CD8-positive, alpha-beta memory T cell (primary cell): ENCODE results near the gene KRT35. TPM values are rescaled to one million over a fixed set of nuclear protein-coding genes. Genes with fewer than 3 reads are reported as not detected.
"Not testable (repeated sequence)": the region's sequence is repeated elsewhere in the genome, so short reads cannot be mapped to it uniquely, and the experiment has no call there.

Experiments used
- CTCF ChIA-PET: fragments of 350-600 bp; sonication (Branson Sonifier 250); formaldehyde crosslinking; loops from one replicate; lab custom pipeline; 2021; ENCODE audit warnings: antibody characterized with exemption; lab: Charles Lee
- POLR2A ChIA-PET: fragments of 350-600 bp; sonication (Branson Sonifier 250); formaldehyde crosslinking; loops from one replicate; lab custom pipeline; 2021; ENCODE audit warnings: antibody characterized with exemption; lab: Charles Lee
- DNase-seq, 5 donors: peaks; one replicate each; pipeline versions ENCODE4 v3.0.0 to v3.0.0-alpha.2; 2020 to 2022; ENCODE audit warnings: mixed read lengths in 1 of 5
- H3K27ac ChIP-seq: one replicate; pipeline ENCODE4 v1.7.0; 2013; ENCODE audit warnings: low read depth, mild to moderate bottlenecking, low read length, moderate library complexity
- H3K27me3 ChIP-seq: 2 replicates; pipeline ENCODE4 v1.7.0; 2013; ENCODE audit warnings: low read length, mild to moderate bottlenecking; ENCODE audit not compliant: insufficient read depth, poor library complexity, severe bottlenecking
- H3K36me3 ChIP-seq: 2 replicates; pipeline ENCODE4 v1.7.0; 2013; ENCODE audit warnings: mild to moderate bottlenecking, low read length, moderate library complexity; ENCODE audit not compliant: insufficient read depth
- H3K4me1 ChIP-seq: 2 replicates; pipeline ENCODE4 v1.7.0; 2013; ENCODE audit warnings: mild to moderate bottlenecking, low read length, moderate library complexity; ENCODE audit not compliant: insufficient read depth
- H3K4me3 ChIP-seq: 2 replicates; pipeline ENCODE4 v1.7.0; 2013; ENCODE audit warnings: mild to moderate bottlenecking, low read length
- H3K9me3 ChIP-seq: 2 replicates; pipeline ENCODE4 v1.7.0; 2013; ENCODE audit warnings: mild to moderate bottlenecking, low read length
- H3K27ac Mint-ChIP-seq, 8 donors: one replicate each; pipeline ENCODE4 v1.8.0; 2020 to 2021; ENCODE audit warnings: mixed read lengths in 8 of 8, mild to moderate bottlenecking in 6 of 8, inconsistent platforms in 3 of 8, moderate library complexity in 3 of 8
- H3K27me3 Mint-ChIP-seq, 2 donors: one replicate each; pipeline ENCODE4 v1.8.0; 2020 to 2021; ENCODE audit warnings: mixed read lengths in 2 of 2, mild to moderate bottlenecking in 1 of 2, moderate library complexity in 1 of 2
- H3K36me3 Mint-ChIP-seq, 3 donors: one replicate each; pipeline ENCODE4 v1.8.0; 2020 to 2021; ENCODE audit warnings: mixed read lengths in 3 of 3, inconsistent platforms in 1 of 3, mild to moderate bottlenecking in 1 of 3
- H3K4me1 Mint-ChIP-seq, 3 donors: one replicate each; pipeline ENCODE4 v1.8.0; 2020 to 2021; ENCODE audit warnings: mixed read lengths in 3 of 3, inconsistent platforms in 1 of 3, mild to moderate bottlenecking in 1 of 3
- H3K4me3 Mint-ChIP-seq, 7 donors: one replicate each; pipeline ENCODE4 v1.8.0; 2020 to 2021; ENCODE audit warnings: mixed read lengths in 7 of 7, mild to moderate bottlenecking in 6 of 7, moderate library complexity in 4 of 7, inconsistent platforms in 2 of 7
- H3K9me3 Mint-ChIP-seq, 5 donors: one replicate each; pipeline ENCODE4 v1.8.0; 2020 to 2022; ENCODE audit warnings: mixed read lengths in 5 of 5, mild to moderate bottlenecking in 3 of 5, moderate library complexity in 2 of 5, inconsistent platforms in 1 of 5
- polyA plus RNA-seq: library from polyadenylated mRNA; unstranded; fragments of 300-500 nt; fragmentation: Illumina TruSeq; gene quantifications from one replicate; pipeline ENCODE4 v1.2.3, GENCODE V29; 2021
- total RNA-seq, 2 experiments: library from RNA; stranded (reverse); gene quantifications; one replicate each; pipeline ENCODE4 v1.2.3, GENCODE V29; 2021

KRT35 gene
- total and polyA plus RNA-seq, 3 experiments from 2014 or later = not detected

DNA sequence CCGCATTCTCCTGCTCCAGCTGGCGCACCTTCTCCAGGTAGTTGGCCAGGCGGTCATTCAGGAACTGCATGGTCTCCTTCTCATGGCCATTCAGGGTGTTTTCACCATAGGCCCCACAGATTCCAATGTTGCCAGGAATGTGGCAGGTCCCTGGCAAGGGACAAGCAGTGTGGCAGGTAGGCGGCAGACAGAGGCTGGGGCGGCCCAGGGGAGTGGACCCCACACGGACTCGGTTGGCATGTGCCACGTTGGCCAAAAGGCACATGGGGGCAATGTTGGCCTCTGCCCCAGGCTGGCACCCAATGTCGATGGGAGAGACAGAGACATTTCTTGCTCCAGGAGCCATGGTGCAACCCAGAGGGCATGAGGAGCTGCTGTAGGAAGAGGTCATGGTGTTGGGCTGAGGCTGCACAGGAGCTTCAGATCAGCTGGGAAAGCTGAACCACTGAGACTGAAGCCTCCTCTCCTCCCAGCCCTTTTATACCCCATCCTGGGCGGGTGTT is 40.4 kb downstream of the KRT35 start, which contains the start of gene KRT38:
TSS of gene KRT38 (minus strand) at position 453 of the 503 bp plus-strand sequence. CDS start at position 391, 62 bp downstream.
- Histone ChIP-seq H3K36me3 (no peaks in the 10 kb centered on the region), H3K27ac (no peak within 1 kb of the TSS), H3K9me3 (no peaks in the 10 kb centered on the region), H3K4me1 (no peaks in the 10 kb centered on the region), H3K4me3 (no peak within 1 kb of the TSS), H3K27me3 (no peaks in the 10 kb centered on the region)
- Mint-ChIP-seq H3K27ac (peak within 1 kb of the TSS in 1 of 8 donors; percentile 75), H3K36me3 (no peaks in the 10 kb centered on the region), H3K27me3 (peaks cover 10 to 47% of the 10 kb centered on the region in 2 donors), H3K9me3 (no peaks in the 10 kb centered on the region), H3K4me3 (no peak within 1 kb of the TSS), H3K4me1 (no peaks in the 10 kb centered on the region)
- CTCF ChIA-PET = no interaction called here
- DNase-seq = no peak
- POLR2A ChIA-PET = no interaction called here

GRCh38 chr17:41439375-41439774 is 41.6 kb downstream of the KRT35 start:
- Mint-ChIP-seq H3K36me3 (no peaks in the 10 kb centered on the region), H3K4me1 (peaks cover 0 to 3% (median 0%) of the 10 kb centered on the region in 3 donors), H3K9me3 (no peaks in the 10 kb centered on the region), H3K4me3 (no peak overlapping the region), H3K27me3 (peaks cover 10 to 40% of the 10 kb centered on the region in 2 donors), H3K27ac (no peak overlapping the region)
- H3K4me3 ChIP-seq = no peak overlapping the region
- no peaks in the 10 kb centered on the region for H3K27me3 ChIP-seq
- H3K36me3 ChIP-seq = no peaks in the 10 kb centered on the region
- ChIA-PET POLR2A (no interaction called here), CTCF (no interaction called here)
- H3K9me3 ChIP-seq = no peaks in the 10 kb centered on the region
- no peak for DNase-seq
- no peak overlapping the region for H3K27ac ChIP-seq
- H3K4me1 ChIP-seq = no peaks in the 10 kb centered on the region

- H3K4me3 ChIP-seq = no peak overlapping the region
Measured at GRCh38 chr17:41437769-41438168, 43.2 kb downstream of the KRT35 start.

GRCh38 chr17:41437254-41437653 is 43.7 kb downstream of the KRT35 start:
- H3K27me3 Mint-ChIP-seq = peaks cover 11 to 30% of the 10 kb centered on the region in 2 donors
- H3K4me3 Mint-ChIP-seq = no peak overlapping the region
- no peaks in the 10 kb centered on the region for H3K27me3 ChIP-seq
- H3K36me3 Mint-ChIP-seq = no peaks in the 10 kb centered on the region
- ChIA-PET CTCF (no interaction called here), POLR2A (no interaction called here)
- H3K36me3 ChIP-seq = no peaks in the 10 kb centered on the region
- H3K27ac ChIP-seq = no peak overlapping the region
- H3K4me1 ChIP-seq = no peaks in the 10 kb centered on the region
- H3K9me3 ChIP-seq = no peaks in the 10 kb centered on the region
- no peaks in the 10 kb centered on the region for H3K9me3 Mint-ChIP-seq
- no peak overlapping the region for H3K4me3 ChIP-seq
- no peak for DNase-seq
- H3K4me1 Mint-ChIP-seq = peaks cover 0 to 3% (median 0%) of the 10 kb centered on the region in 3 donors
- no peak overlapping the region for H3K27ac Mint-ChIP-seq

More at GRCh38 chr17:41437769-41438168, 43.2 kb downstream of the KRT35 start:
- POLR2A ChIA-PET = no interaction called here
- H3K27me3 Mint-ChIP-seq = peaks cover 9 to 31% of the 10 kb centered on the region in 2 donors
- no peaks in the 10 kb centered on the region for H3K27me3 ChIP-seq
- CTCF ChIA-PET = no interaction called here
- peaks cover 0 to 3% (median 0%) of the 10 kb centered on the region in 3 donors for H3K4me1 Mint-ChIP-seq
- no peaks in the 10 kb centered on the region for H3K9me3 Mint-ChIP-seq
- H3K4me3 Mint-ChIP-seq = no peak overlapping the region
- H3K27ac Mint-ChIP-seq = no peak overlapping the region
- H3K36me3 Mint-ChIP-seq = no peaks in the 10 kb centered on the region
- H3K27ac ChIP-seq = no peak overlapping the region
- H3K4me1 ChIP-seq = no peaks in the 10 kb centered on the region
- no peaks in the 10 kb centered on the region for H3K9me3 ChIP-seq
- no peak for DNase-seq
- H3K36me3 ChIP-seq = no peaks in the 10 kb centered on the region

DNA sequence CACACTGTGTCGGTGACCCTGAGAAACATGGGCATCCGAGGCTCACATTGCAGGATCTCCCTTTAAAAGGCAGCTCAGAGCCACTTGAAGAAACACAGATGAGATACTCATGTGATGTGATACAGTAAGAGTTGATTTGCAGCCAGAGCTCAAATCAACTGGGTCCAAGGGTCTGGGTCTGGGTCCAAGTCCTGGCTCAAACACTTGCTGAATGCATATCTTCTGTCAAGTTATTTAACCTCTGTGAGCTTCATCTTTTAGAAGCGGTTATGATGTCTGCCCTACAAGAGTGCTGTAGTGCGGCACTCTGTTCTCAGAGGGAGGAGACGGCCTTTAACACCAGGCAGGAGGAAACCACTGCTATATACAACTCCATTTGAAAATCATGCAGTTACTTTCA is 46.5 kb downstream of the KRT35 start:
- H3K4me3 Mint-ChIP-seq = no peak overlapping the region
- DNase-seq = no peak
- Histone ChIP-seq H3K9me3 (no peaks in the 10 kb centered on the region), H3K4me3 (no peak overlapping the region), H3K36me3 (no peaks in the 10 kb centered on the region), H3K27ac (no peak overlapping the region), H3K27me3 (no peaks in the 10 kb centered on the region), H3K4me1 (no peaks in the 10 kb centered on the region)
- no peaks in the 10 kb centered on the region for H3K9me3 Mint-ChIP-seq
- ChIA-PET POLR2A (no interaction called here), CTCF (no interaction called here)
- H3K27me3 Mint-ChIP-seq = peaks cover 6 to 22% of the 10 kb centered on the region in 2 donors
- peaks cover 0 to 3% (median 0%) of the 10 kb centered on the region in 3 donors for H3K4me1 Mint-ChIP-seq
- H3K36me3 Mint-ChIP-seq = no peaks in the 10 kb centered on the region
- H3K27ac Mint-ChIP-seq = peak overlapping the region in 2 of 8 donors; percentile 42 to 48

GRCh38 chr17:41434005-41434404 is 46.9 kb downstream of the KRT35 start:
- H3K36me3 ChIP-seq = no peaks in the 10 kb centered on the region
- H3K9me3 ChIP-seq = no peaks in the 10 kb centered on the region
- H3K27ac ChIP-seq = no peak overlapping the region
- Mint-ChIP-seq H3K4me3 (no peak overlapping the region), H3K27ac (no peak overlapping the region), H3K9me3 (no peaks in the 10 kb centered on the region), H3K4me1 (peaks cover 0 to 3% (median 0%) of the 10 kb centered on the region in 3 donors), H3K27me3 (peaks cover 6 to 20% of the 10 kb centered on the region in 2 donors), H3K36me3 (no peaks in the 10 kb centered on the region)
- POLR2A ChIA-PET = interaction anchor here (0.6 kb wide), 1 partner anchor 1080 kb away, joined by 3 read pairs; no protein-coding TSS in a partner anchor
- CTCF ChIA-PET = no interaction called here
- no peak overlapping the region for H3K4me3 ChIP-seq
- no peak for DNase-seq
- no peaks in the 10 kb centered on the region for H3K4me1 ChIP-seq
- H3K27me3 ChIP-seq = no peaks in the 10 kb centered on the region

DNA sequence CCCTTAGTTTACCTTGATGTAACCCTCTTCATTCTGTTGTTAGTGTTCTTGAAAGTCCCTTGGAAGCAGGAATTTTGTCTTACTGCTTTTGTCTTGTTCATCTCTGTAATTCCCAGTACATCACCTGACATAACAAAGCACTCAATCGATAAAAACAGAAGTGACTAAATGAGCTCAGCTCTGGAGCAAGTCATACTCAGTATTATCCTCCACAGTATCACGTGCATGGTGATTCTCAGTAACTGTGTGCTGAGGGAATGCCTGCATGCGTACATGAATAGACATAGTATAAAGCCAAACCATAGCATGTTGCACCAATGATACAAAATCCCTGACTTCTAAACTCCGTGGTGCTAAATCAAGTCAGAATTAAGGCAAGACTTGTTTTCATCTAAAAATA is 47.4 kb downstream of the KRT35 start:
- H3K27ac ChIP-seq = no peak overlapping the region
- no peaks in the 10 kb centered on the region for H3K4me1 ChIP-seq
- Mint-ChIP-seq H3K9me3 (no peaks in the 10 kb centered on the region), H3K4me3 (no peak overlapping the region), H3K36me3 (no peaks in the 10 kb centered on the region), H3K27me3 (peaks cover 5 to 24% of the 10 kb centered on the region in 2 donors), H3K4me1 (peaks cover 0 to 3% (median 0%) of the 10 kb centered on the region in 3 donors), H3K27ac (no peak overlapping the region)
- no peak overlapping the region for H3K4me3 ChIP-seq
- POLR2A ChIA-PET = interaction anchor here (0.6 kb wide), 1 partner anchor 1080 kb away, joined by 3 read pairs; no protein-coding TSS in a partner anchor
- no peaks in the 10 kb centered on the region for H3K36me3 ChIP-seq
- CTCF ChIA-PET = no interaction called here
- no peak for DNase-seq
- no peaks in the 10 kb centered on the region for H3K9me3 ChIP-seq
- H3K27me3 ChIP-seq = no peaks in the 10 kb centered on the region

GRCh38 chr17:41430376-41430775 is 50.6 kb downstream of the KRT35 start:
- H3K27ac ChIP-seq, H3K4me3 Mint-ChIP-seq, DNase-seq, CTCF ChIA-PET, H3K36me3 ChIP-seq, H3K36me3 Mint-ChIP-seq, H3K9me3 ChIP-seq, H3K27ac Mint-ChIP-seq, H3K9me3 Mint-ChIP-seq, H3K27me3 ChIP-seq, H3K4me1 ChIP-seq, H3K4me3 ChIP-seq, POLR2A ChIA-PET, H3K4me1 Mint-ChIP-seq: not testable (repeated sequence)
- H3K27me3 Mint-ChIP-seq = peaks cover 5 to 25% of the 10 kb centered on the region in 2 donors
